SU-DHL-6 (cell line): Measurements from ENCODE around the gene TENM4.

Experiments used
- H2AFZ ChIP-seq: fragments of 200-600 bp; sonication (generic); 2 replicates; pipeline ENCODE4 v1.6.1; 2014; ENCODE audit warnings: low read depth, mild to moderate bottlenecking, moderate library complexity, mixed read lengths, antibody characterized with exemption, low read length; ENCODE audit not compliant: severe bottlenecking
- H3F3A ChIP-seq: fragments of 200-600 bp; shearing (Covaris generic); 2 replicates; pipeline ENCODE4 v1.6.0; 2016; ENCODE audit warnings: antibody characterized with exemption, mild to moderate bottlenecking; ENCODE audit not compliant: insufficient read depth
- H3K27ac ChIP-seq: fragments of 200-600 bp; sonication (generic); 2 replicates; pipeline ENCODE4 v1.5.1; 2016; ENCODE audit warnings: low read depth, mild to moderate bottlenecking, low read length, moderate library complexity, mixed read lengths
- H3K27me3 ChIP-seq: fragments of 200-600 bp; sonication (generic), shearing (Covaris generic); 2 replicates; pipeline ENCODE4 v1.6.0; 2014; ENCODE audit warnings: mild to moderate bottlenecking, low read length
- H3K36me3 ChIP-seq: fragments of 200-600 bp; sonication (generic); 2 replicates; pipeline ENCODE4 v1.6.1; 2014; ENCODE audit warnings: mild to moderate bottlenecking, low read length, mixed read lengths
- H3K4me2 ChIP-seq: fragments of 300-600, 200-600 bp; shearing (Covaris generic), sonication (generic); 2 replicates; pipeline ENCODE4 v1.6.0; 2014; ENCODE audit warnings: low read length, low read depth, mild to moderate bottlenecking; ENCODE audit not compliant: poor library complexity, severe bottlenecking
- H3K4me3 ChIP-seq: fragments of 200-600 bp; sonication (generic); 2 replicates; pipeline ENCODE4 v1.5.1; 2014; ENCODE audit warnings: antibody characterized with exemption, low read length, mild to moderate bottlenecking, mixed read lengths; ENCODE audit not compliant: insufficient read depth, poor library complexity, severe bottlenecking
- H3K79me2 ChIP-seq: fragments of 200-600 bp; sonication (generic); 2 replicates; pipeline ENCODE4 v1.6.1; 2014; ENCODE audit warnings: mild to moderate bottlenecking, low read length, moderate library complexity; ENCODE audit not compliant: insufficient read depth
- H3K9ac ChIP-seq: fragments of 200-600 bp; sonication (generic); 2 replicates; pipeline ENCODE4 v1.7.0; 2014; ENCODE audit warnings: mild to moderate bottlenecking, low read length
- H3K9me2 ChIP-seq: fragments of 200-600 bp; sonication (generic); replicated peaks from 2 replicates; pipeline ENCODE4 v1.6.1; 2014; ENCODE audit warnings: low read length; ENCODE audit not compliant: insufficient read depth
- H3K9me3 ChIP-seq: fragments of 200-600 bp; sonication (generic); 2 replicates; pipeline ENCODE4 v1.6.1; 2014; ENCODE audit warnings: low read length, mixed read lengths; ENCODE audit not compliant: insufficient read depth
- H4K20me1 ChIP-seq: fragments of 200-600 bp; sonication (generic); 2 replicates; pipeline ENCODE4 v1.6.1; 2014; ENCODE audit warnings: low read depth, mild to moderate bottlenecking, antibody characterized with exemption, low read length, moderate library complexity, mixed read lengths
- CTCF ChIP-seq: fragments of 200-600 bp; sonication (generic); IDR thresholded peaks from one replicate; pipeline ENCODE4 v1.5.1; 2017; ENCODE audit warnings: antibody characterized with exemption, mild to moderate bottlenecking, low read length, moderate library complexity; ENCODE audit not compliant: insufficient read depth, poor library complexity, severe bottlenecking
- EZH2phosphoT487 ChIP-seq: fragments of 200-600 bp; sonication (generic), shearing (Covaris generic); conservative IDR thresholded peaks from 2 replicates; pipeline ENCODE4 v1.6.1; 2018; ENCODE audit warnings: mild to moderate bottlenecking, antibody characterized with exemption, low read length, moderate library complexity, mixed read lengths

Gene TENM4

GRCh38 chr11:78961937-78962701, 478.7 kb downstream of the TENM4 start:
- H3K9me2 ChIP-seq: no peaks in the 10 kb centered on the region
- TF ChIP-seq EZH2phosphoT487: no peak
- TF ChIP-seq CTCF: no peak
- no peaks in the 10 kb centered on the region for H3K27me3 ChIP-seq
- H3K27ac ChIP-seq: no peak overlapping the region
- no peaks in the 10 kb centered on the region for H3K9me3 ChIP-seq
- H3K9ac ChIP-seq: no peak overlapping the region
- no peaks in the 10 kb centered on the region for H3K79me2 ChIP-seq
- no peak overlapping the region for H3K4me2 ChIP-seq
- no peak overlapping the region for H3K4me3 ChIP-seq
- H2AFZ ChIP-seq: no peak overlapping the region
- no peaks in the 10 kb centered on the region for H4K20me1 ChIP-seq
- H3K36me3 ChIP-seq: no peaks in the 10 kb centered on the region
- no peaks in the 10 kb centered on the region for H3F3A ChIP-seq

GRCh38 chr11:78961247-78961646, 479.6 kb downstream of the TENM4 start:
- Histone ChIP-seq H3K9me3 (no peaks in the 10 kb centered on the region), H3K4me3 (no peak overlapping the region), H3K9ac (no peak overlapping the region), H4K20me1 (no peaks in the 10 kb centered on the region), H3K9me2 (no peaks in the 10 kb centered on the region), H3K79me2 (no peaks in the 10 kb centered on the region), H2AFZ (no peak overlapping the region), H3K4me2 (no peak overlapping the region), H3K27me3 (no peaks in the 10 kb centered on the region), H3K36me3 (no peaks in the 10 kb centered on the region), H3F3A (no peaks in the 10 kb centered on the region), H3K27ac (no peak overlapping the region)
- TF ChIP-seq CTCF (no peak), EZH2phosphoT487 (no peak)

- H3K4me3 ChIP-seq: no peak overlapping the region
- H3K36me3 ChIP-seq: no peaks in the 10 kb centered on the region
- no peak for TF ChIP-seq CTCF
- no peak for TF ChIP-seq EZH2phosphoT487
- no peaks in the 10 kb centered on the region for H3K9me2 ChIP-seq
- H4K20me1 ChIP-seq: no peaks in the 10 kb centered on the region
- H3K9me3 ChIP-seq: no peaks in the 10 kb centered on the region
- H3K9ac ChIP-seq: no peak overlapping the region
- no peak overlapping the region for H3K27ac ChIP-seq
- H3F3A ChIP-seq: no peaks in the 10 kb centered on the region
- no peak overlapping the region for H2AFZ ChIP-seq
- H3K4me2 ChIP-seq: no peak overlapping the region
- H3K79me2 ChIP-seq: no peaks in the 10 kb centered on the region
- H3K27me3 ChIP-seq: no peaks in the 10 kb centered on the region
Measured at GRCh38 chr11:78958444-78958843, 482.4 kb downstream of the TENM4 start.
